ENCODE data around the gene DCUN1D2. TPM values are rescaled to one million over a fixed set of nuclear protein-coding genes. Genes with fewer than 3 reads are reported as not detected.
A peak's percentile ranks its signal among the peaks of the same experiment; 100 is the strongest.

The DCUN1D2 gene
- polyA plus RNA-seq, 3 donors = 3.1 to 16.7 (median 6.1) TPM

GRCh38 chr13:113476811-113477210 is 13.7 kb downstream of the DCUN1D2 start:
- Mint-ChIP-seq H3K27me3 (ENCODE audit: low read depth in 3 of 3) (no peaks in the 10 kb centered on the region), H3K4me1 (peaks cover 12% of the 10 kb centered on the region), H3K4me3 (no peak overlapping the region), H3K9me3 (peaks cover 0 to 2% (median 0%) of the 10 kb centered on the region in 7 donors), H3K36me3 (peaks cover 59 to 69% of the 10 kb centered on the region in 2 donors), H3K27ac (no peak overlapping the region)
- H3K4me3 ChIP-seq (replicated peaks in 1 of 3; ENCODE audit: low read depth in 2 of 3, low read length in 3 of 3) = no peak overlapping the region
- no peak overlapping the region for H3K4me2 ChIP-seq (replicated peaks; ENCODE audit: extremely low read depth, low read length, poor library complexity, severe bottlenecking)
- H3K79me2 ChIP-seq (ENCODE audit: insufficient read depth, low read length) = peaks cover 4% of the 10 kb centered on the region
- H2AFZ ChIP-seq (ENCODE audit: insufficient read depth, low read depth, low read length, poor library complexity, severe bottlenecking) = no peak overlapping the region
- no peaks in the 10 kb centered on the region for H4K20me1 ChIP-seq (ENCODE audit: insufficient read depth, low read length)
- H3K27me3 ChIP-seq (ENCODE audit: control insufficient read depth in 2 of 2, insufficient read depth in 2 of 2, low read length in 2 of 2) = no peaks in the 10 kb centered on the region
- H3K4me1 ChIP-seq (ENCODE audit: control insufficient read depth in 1 of 2, insufficient read depth in 2 of 2, low read length in 2 of 2) = peaks cover 13 to 14% of the 10 kb centered on the region in 2 donors
- H3K9ac ChIP-seq (ENCODE audit: insufficient read depth, low read length, poor library complexity, severe bottlenecking) = no peak overlapping the region
- H3K9me3 ChIP-seq (replicated peaks in 1 of 2; ENCODE audit: control insufficient read depth in 1 of 2, insufficient read depth in 1 of 2, low read length in 2 of 2) = no peaks in the 10 kb centered on the region
- WGBS (ENCODE audit: insufficient coverage) = no CpG with 5 or more reads among the region's 7 CpGs
- H3K27ac ChIP-seq (ENCODE audit: low read depth in 1 of 2, low read length in 2 of 2) = no peak overlapping the region
- TF ChIP-seq, protein P1, sequence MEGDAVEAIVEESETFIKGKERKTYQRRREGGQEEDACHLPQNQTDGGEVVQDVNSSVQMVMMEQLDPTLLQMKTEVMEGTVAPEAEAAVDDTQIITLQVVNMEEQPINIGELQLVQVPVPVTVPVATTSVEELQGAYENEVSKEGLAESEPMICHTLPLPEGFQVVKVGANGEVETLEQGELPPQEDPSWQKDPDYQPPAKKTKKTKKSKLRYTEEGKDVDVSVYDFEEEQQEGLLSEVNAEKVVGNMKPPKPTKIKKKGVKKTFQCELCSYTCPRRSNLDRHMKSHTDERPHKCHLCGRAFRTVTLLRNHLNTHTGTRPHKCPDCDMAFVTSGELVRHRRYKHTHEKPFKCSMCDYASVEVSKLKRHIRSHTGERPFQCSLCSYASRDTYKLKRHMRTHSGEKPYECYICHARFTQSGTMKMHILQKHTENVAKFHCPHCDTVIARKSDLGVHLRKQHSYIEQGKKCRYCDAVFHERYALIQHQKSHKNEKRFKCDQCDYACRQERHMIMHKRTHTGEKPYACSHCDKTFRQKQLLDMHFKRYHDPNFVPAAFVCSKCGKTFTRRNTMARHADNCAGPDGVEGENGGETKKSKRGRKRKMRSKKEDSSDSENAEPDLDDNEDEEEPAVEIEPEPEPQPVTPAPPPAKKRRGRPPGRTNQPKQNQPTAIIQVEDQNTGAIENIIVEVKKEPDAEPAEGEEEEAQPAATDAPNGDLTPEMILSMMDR (IDR thresholded peaks at IDR 0.05) = no peak
- no peak for DNase-seq
- intact Hi-C loops (cut with micrococcal nuclease) = no loop called here
- H3K36me3 ChIP-seq (replicated peaks in 1 of 2; ENCODE audit: control insufficient read depth in 1 of 2, insufficient read depth in 2 of 2, low read length in 2 of 2) = peaks cover 42 to 73% of the 10 kb centered on the region in 2 donors

DNA sequence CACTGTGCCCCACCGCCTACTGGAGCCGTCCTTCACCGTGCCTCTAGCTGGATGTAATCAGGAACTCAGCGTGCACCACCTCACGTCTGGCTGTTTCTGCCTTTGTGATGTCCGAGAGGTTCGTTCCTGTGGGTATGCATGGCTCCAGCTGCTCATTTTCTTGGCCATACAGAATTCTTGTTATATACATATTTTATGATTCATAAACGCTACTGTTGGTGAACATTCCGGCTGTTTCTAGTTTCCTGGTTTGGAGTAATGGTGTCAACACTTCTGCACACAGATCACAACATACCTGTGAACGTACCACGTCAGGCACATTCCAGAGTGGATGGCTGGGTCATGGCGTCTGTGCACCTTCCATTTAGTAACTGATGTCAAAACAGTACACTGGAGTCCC is 14.6 kb downstream of the DCUN1D2 start:
- intact Hi-C loops (cut with micrococcal nuclease) = no loop called here
- Mint-ChIP-seq H3K27ac (peak overlapping the region in 2 of 7 donors; percentile 56 to 72), H3K27me3 (ENCODE audit: low read depth in 3 of 3) (no peaks in the 10 kb centered on the region), H3K36me3 (peaks cover 66 to 73% of the 10 kb centered on the region in 2 donors), H3K4me1 (peaks cover 15% of the 10 kb centered on the region), H3K4me3 (no peak overlapping the region), H3K9me3 (peaks cover 0 to 2% (median 0%) of the 10 kb centered on the region in 7 donors)
- Histone ChIP-seq H3K27ac (ENCODE audit: low read depth in 1 of 2, low read length in 2 of 2) (peak overlapping the region in 1 of 2 donors; percentile 60), H2AFZ (ENCODE audit: insufficient read depth, low read depth, low read length, poor library complexity, severe bottlenecking) (no peak overlapping the region), H4K20me1 (ENCODE audit: insufficient read depth, low read length) (no peaks in the 10 kb centered on the region), H3K4me2 (replicated peaks; ENCODE audit: extremely low read depth, low read length, poor library complexity, severe bottlenecking) (no peak overlapping the region), H3K9ac (ENCODE audit: insufficient read depth, low read length, poor library complexity, severe bottlenecking) (no peak overlapping the region), H3K36me3 (replicated peaks in 1 of 2; ENCODE audit: control insufficient read depth in 1 of 2, insufficient read depth in 2 of 2, low read length in 2 of 2) (peaks cover 42 to 76% of the 10 kb centered on the region in 2 donors), H3K79me2 (ENCODE audit: insufficient read depth, low read length) (peaks cover 2% of the 10 kb centered on the region), H3K4me3 (replicated peaks in 1 of 3; ENCODE audit: low read depth in 2 of 3, low read length in 3 of 3) (no peak overlapping the region), H3K27me3 (ENCODE audit: control insufficient read depth in 2 of 2, insufficient read depth in 2 of 2, low read length in 2 of 2) (no peaks in the 10 kb centered on the region), H3K9me3 (replicated peaks in 1 of 2; ENCODE audit: control insufficient read depth in 1 of 2, insufficient read depth in 1 of 2, low read length in 2 of 2) (no peaks in the 10 kb centered on the region), H3K4me1 (ENCODE audit: control insufficient read depth in 1 of 2, insufficient read depth in 2 of 2, low read length in 2 of 2) (peaks cover 13 to 14% of the 10 kb centered on the region in 2 donors)
- 93% methylated on average over 3 of the region's 12 CpGs for WGBS (ENCODE audit: insufficient coverage)
- TF ChIP-seq, protein P1 (IDR thresholded peaks at IDR 0.05) = no peak
- no peak for DNase-seq
